HL-60/S4 treated with phorbol 12-myristate 13-acetate at 8.2 ng/mL for 4 days and 3 days (cell line): ENCODE results near the gene PRR3.
"Not testable (repeated sequence)": the region's sequence is repeated elsewhere in the genome, so short reads cannot be mapped to it uniquely, and the experiment has no call there.

Source experiments
- in situ Hi-C: fragments of 300-500 bp; cut with MboI; formaldehyde crosslinking; loops from 2 replicates; pipeline ENCODE4 v1.15.0; 2022; ENCODE audit warnings: low sequenced_read_pairs

Gene PRR3

GRCh38 chr6:30556906-30557682, at the start of gene PRR3:
Gene PRR3 (plus strand): TSS chr6:30557295. CDS start chr6:30557345, 50 bp downstream.
- in situ Hi-C loops = no loop called here

GRCh38 chr6:30507849-30508827, 49.0 kb upstream of the PRR3 start:
- in situ Hi-C loops = no loop called here

- in situ Hi-C loops = no loop called here
These were observed 48.0 kb upstream of the PRR3 start for GRCh38 chr6:30508890-30509736.

- in situ Hi-C loops = no loop called here
These were observed 46.5 kb upstream of the PRR3 start for GRCh38 chr6:30510419-30511168.

- in situ Hi-C loops = no loop called here
These were observed 45.9 kb upstream of the PRR3 start for GRCh38 chr6:30511169-30511546.

GRCh38 chr6:30513451-30513850, 43.6 kb upstream of the PRR3 start:
- in situ Hi-C loops = no loop called here

GRCh38 chr6:30515106-30515505, 42.0 kb upstream of the PRR3 start:
- in situ Hi-C loops = no loop called here

- in situ Hi-C loops = no loop called here
These were observed 40.9 kb upstream of the PRR3 start for GRCh38 chr6:30515944-30516753.

GRCh38 chr6:30516754-30517076, 40.4 kb upstream of the PRR3 start:
- in situ Hi-C loops = not testable (repeated sequence)

GRCh38 chr6:30517767-30518504, 39.2 kb upstream of the PRR3 start:
- in situ Hi-C loops = not testable (repeated sequence)

- in situ Hi-C loops = not testable (repeated sequence)
These were observed 38.5 kb upstream of the PRR3 start for GRCh38 chr6:30518505-30519145.

GRCh38 chr6:30520522-30520921, 36.6 kb upstream of the PRR3 start:
- in situ Hi-C loops = no loop called here

- in situ Hi-C loops = not testable (repeated sequence)
These were observed 36.0 kb upstream of the PRR3 start for GRCh38 chr6:30521082-30521481.

GRCh38 chr6:30521952-30522351, 35.1 kb upstream of the PRR3 start:
- in situ Hi-C loops = not testable (repeated sequence)

GRCh38 chr6:30526444-30526843, 30.7 kb upstream of the PRR3 start:
- in situ Hi-C loops = not testable (repeated sequence)

- in situ Hi-C loops = not testable (repeated sequence)
These were observed 27.7 kb upstream of the PRR3 start for GRCh38 chr6:30529349-30529875.

- in situ Hi-C loops = loop anchor here (5.0 kb wide), 1 partner anchor 33 kb away; no protein-coding TSS in a partner anchor
These were observed 27.1 kb upstream of the PRR3 start for GRCh38 chr6:30530014-30530413.
